Measurements from ENCODE around the gene PRKG2. TPM values are rescaled to one million over a fixed set of nuclear protein-coding genes. Genes with fewer than 3 reads are reported as not detected.

Gene PRKG2
- total RNA-seq, 1 experiment from 2014 or later: not detected

DNA sequence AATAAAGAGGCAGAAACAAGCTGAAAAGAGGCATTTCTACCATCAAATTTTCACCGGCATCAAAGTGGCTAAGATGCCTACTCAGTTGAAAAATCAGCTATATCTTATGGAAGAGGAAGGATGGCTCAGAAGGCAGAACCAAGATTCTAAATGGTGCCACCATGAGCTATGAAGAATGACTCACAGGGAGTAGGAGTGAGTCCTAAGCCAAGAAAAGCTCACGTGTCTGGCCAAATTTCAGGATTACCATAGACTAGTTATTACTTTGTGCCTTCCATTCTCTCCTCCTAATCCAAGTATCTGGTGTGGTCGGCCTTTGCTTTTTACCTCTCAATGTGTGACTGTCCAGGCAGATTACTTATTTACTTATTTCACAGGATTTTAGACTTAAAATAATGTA lies 129.7 kb downstream of the PRKG2 start:
- BruUV-seq (replicated peaks): no TSS peak
- CTCF ChIA-PET: no interaction called here
- intact Hi-C loops (cut with micrococcal nuclease; ENCODE audit: unreplicated experiment): no loop called here

DNA sequence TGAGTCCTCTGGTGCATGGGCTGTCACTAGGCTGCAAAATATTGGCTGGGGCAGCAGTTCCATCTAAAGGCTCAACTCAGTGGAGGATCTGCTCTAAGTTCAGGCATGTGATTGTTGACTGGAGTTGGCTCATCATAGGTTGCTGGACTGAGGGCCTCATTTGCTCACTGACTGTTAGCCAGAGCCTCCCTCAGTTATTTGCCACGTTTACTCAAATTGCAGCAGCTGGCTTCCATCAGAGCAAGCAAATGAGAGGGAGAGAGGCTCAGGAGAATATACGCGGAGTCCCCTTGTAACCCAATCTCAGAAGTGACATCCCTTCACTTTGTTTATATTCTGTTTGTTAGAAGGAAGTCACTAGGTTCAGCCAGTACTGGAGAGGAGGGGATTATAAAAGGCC lies 130.4 kb downstream of the PRKG2 start:
- ChIA-PET POLR2A (ENCODE audit: low non-redundant PET) (no interaction called here), CTCF (no interaction called here)
- Histone ChIP-seq H3K4me1 (ENCODE audit: insufficient read depth, low read length, poor library complexity, severe bottlenecking) (no peaks in the 10 kb centered on the region), H3K4me3 (ENCODE audit: low read depth, low read length, poor library complexity, severe bottlenecking) (no peak overlapping the region), H3K36me3 (ENCODE audit: insufficient read depth, low read length, poor library complexity, severe bottlenecking) (no peaks in the 10 kb centered on the region), H3K27ac (ENCODE audit: low read depth, low read length, poor library complexity, severe bottlenecking) (no peak overlapping the region), H3K9me3 (ENCODE audit: low read depth, low read length, poor library complexity, severe bottlenecking) (no peaks in the 10 kb centered on the region), H3K27me3 (replicated peaks; ENCODE audit: insufficient read depth, low read depth, low read length, poor library complexity) (no peaks in the 10 kb centered on the region)
- intact Hi-C loops (cut with micrococcal nuclease; ENCODE audit: unreplicated experiment): no loop called here
- DNase-seq (ENCODE audit: low spot score): no peak
- TF ChIP-seq, protein P1, sequence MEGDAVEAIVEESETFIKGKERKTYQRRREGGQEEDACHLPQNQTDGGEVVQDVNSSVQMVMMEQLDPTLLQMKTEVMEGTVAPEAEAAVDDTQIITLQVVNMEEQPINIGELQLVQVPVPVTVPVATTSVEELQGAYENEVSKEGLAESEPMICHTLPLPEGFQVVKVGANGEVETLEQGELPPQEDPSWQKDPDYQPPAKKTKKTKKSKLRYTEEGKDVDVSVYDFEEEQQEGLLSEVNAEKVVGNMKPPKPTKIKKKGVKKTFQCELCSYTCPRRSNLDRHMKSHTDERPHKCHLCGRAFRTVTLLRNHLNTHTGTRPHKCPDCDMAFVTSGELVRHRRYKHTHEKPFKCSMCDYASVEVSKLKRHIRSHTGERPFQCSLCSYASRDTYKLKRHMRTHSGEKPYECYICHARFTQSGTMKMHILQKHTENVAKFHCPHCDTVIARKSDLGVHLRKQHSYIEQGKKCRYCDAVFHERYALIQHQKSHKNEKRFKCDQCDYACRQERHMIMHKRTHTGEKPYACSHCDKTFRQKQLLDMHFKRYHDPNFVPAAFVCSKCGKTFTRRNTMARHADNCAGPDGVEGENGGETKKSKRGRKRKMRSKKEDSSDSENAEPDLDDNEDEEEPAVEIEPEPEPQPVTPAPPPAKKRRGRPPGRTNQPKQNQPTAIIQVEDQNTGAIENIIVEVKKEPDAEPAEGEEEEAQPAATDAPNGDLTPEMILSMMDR (conservative IDR thresholded peaks at IDR 0.05; ENCODE audit: low read depth, low read length): no peak
- no peak for TF ChIP-seq EZH2 (IDR thresholded peaks at IDR 0.05; ENCODE audit: borderline replicate concordance, low read depth, low read length, poor library complexity, severe bottlenecking)
- no TSS peak for BruUV-seq (replicated peaks)

More for the DNA sequence above, 129.7 kb downstream of the PRKG2 start:
- H3K36me3 ChIP-seq (ENCODE audit: insufficient read depth, low read length, poor library complexity, severe bottlenecking): no peaks in the 10 kb centered on the region
- no peaks in the 10 kb centered on the region for H3K9me3 ChIP-seq (ENCODE audit: low read depth, low read length, poor library complexity, severe bottlenecking)
- POLR2A ChIA-PET (ENCODE audit: low non-redundant PET): no interaction called here
- TF ChIP-seq, protein P1 (conservative IDR thresholded peaks at IDR 0.05; ENCODE audit: low read depth, low read length): no peak
- no peak for TF ChIP-seq EZH2 (IDR thresholded peaks at IDR 0.05; ENCODE audit: borderline replicate concordance, low read depth, low read length, poor library complexity, severe bottlenecking)
- H3K4me3 ChIP-seq (ENCODE audit: low read depth, low read length, poor library complexity, severe bottlenecking): no peak overlapping the region
- H3K4me1 ChIP-seq (ENCODE audit: insufficient read depth, low read length, poor library complexity, severe bottlenecking): no peaks in the 10 kb centered on the region
- no peak for DNase-seq (ENCODE audit: low spot score)
- no peaks in the 10 kb centered on the region for H3K27me3 ChIP-seq (replicated peaks; ENCODE audit: insufficient read depth, low read depth, low read length, poor library complexity)
- no peak overlapping the region for H3K27ac ChIP-seq (ENCODE audit: low read depth, low read length, poor library complexity, severe bottlenecking)

DNA sequence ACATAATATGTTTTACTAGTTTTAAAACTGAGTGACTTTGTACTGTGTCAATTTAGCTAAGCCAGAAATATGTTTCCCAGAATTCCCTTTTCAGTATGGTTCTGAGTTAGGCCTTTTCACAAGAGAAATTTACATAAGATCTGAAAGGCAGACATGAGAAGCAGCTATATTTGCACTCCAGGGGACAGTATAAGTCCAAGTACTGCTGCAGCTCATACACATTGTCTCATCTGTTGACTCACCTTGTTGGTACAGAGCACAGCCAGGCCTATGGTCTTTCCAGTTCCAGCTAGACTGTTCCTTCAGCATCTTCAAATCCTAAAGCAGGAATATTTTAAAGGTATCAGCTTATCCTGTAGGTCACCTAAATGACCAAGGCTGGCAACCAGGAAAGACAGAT lies 131.0 kb downstream of the PRKG2 start:
- TF ChIP-seq, protein P1 (conservative IDR thresholded peaks at IDR 0.05; ENCODE audit: low read depth, low read length): no peak
- no peak for TF ChIP-seq EZH2 (IDR thresholded peaks at IDR 0.05; ENCODE audit: borderline replicate concordance, low read depth, low read length, poor library complexity, severe bottlenecking)
- intact Hi-C loops (cut with micrococcal nuclease; ENCODE audit: unreplicated experiment): no loop called here
- H3K27ac ChIP-seq (ENCODE audit: low read depth, low read length, poor library complexity, severe bottlenecking): no peak overlapping the region
- H3K4me3 ChIP-seq (ENCODE audit: low read depth, low read length, poor library complexity, severe bottlenecking): no peak overlapping the region
- no peak for DNase-seq (ENCODE audit: low spot score)
- ChIA-PET POLR2A (ENCODE audit: low non-redundant PET) (no interaction called here), CTCF (no interaction called here)
- no peaks in the 10 kb centered on the region for H3K36me3 ChIP-seq (ENCODE audit: insufficient read depth, low read length, poor library complexity, severe bottlenecking)
- no TSS peak for BruUV-seq (replicated peaks)
- H3K27me3 ChIP-seq (replicated peaks; ENCODE audit: insufficient read depth, low read depth, low read length, poor library complexity): no peaks in the 10 kb centered on the region
- no peaks in the 10 kb centered on the region for H3K9me3 ChIP-seq (ENCODE audit: low read depth, low read length, poor library complexity, severe bottlenecking)
- H3K4me1 ChIP-seq (ENCODE audit: insufficient read depth, low read length, poor library complexity, severe bottlenecking): no peaks in the 10 kb centered on the region

All from A673 (cell line).